WTC11 (cell line): Measurements from ENCODE around the gene FNIP1. TPM values are rescaled to one million over a fixed set of nuclear protein-coding genes. Genes with fewer than 3 reads are reported as not detected.

ENCODE experiments used
- AFF4 ChIP-seq: sonication (generic); formaldehyde crosslinking; IDR thresholded peaks from 2 replicates; pipeline ENCODE4 v1.8.1; 2023; ENCODE audit warnings: mild to moderate bottlenecking, missing genetic modification reagents, borderline replicate concordance
- AR ChIP-seq: fragments of 250-450 bp; sonication (Bioruptor Pico); IDR thresholded peaks from 2 replicates; pipeline ENCODE4 v1.9.0; 2021; ENCODE audit warnings: mild to moderate bottlenecking
- ATF2 ChIP-seq: sonication (generic); formaldehyde crosslinking; IDR thresholded peaks from 2 replicates; pipeline ENCODE4 v1.8.1; 2022; ENCODE audit warnings: low read depth, missing genetic modification reagents, borderline replicate concordance
- E2F1 ChIP-seq: sonication (generic); formaldehyde crosslinking; IDR thresholded peaks from 2 replicates; pipeline ENCODE4 v1.8.0; 2022; ENCODE audit warnings: mild to moderate bottlenecking, missing genetic modification reagents
- FOXJ3 ChIP-seq: sonication (generic); formaldehyde crosslinking; IDR thresholded peaks from 2 replicates; pipeline ENCODE4 v1.9.0; 2021; ENCODE audit warnings: missing genetic modification reagents, mild to moderate bottlenecking, borderline replicate concordance
- FOXP4 ChIP-seq: sonication (generic); formaldehyde crosslinking; IDR thresholded peaks from 2 replicates; pipeline ENCODE4 v1.8.0; 2022; ENCODE audit warnings: mild to moderate bottlenecking, missing genetic modification reagents
- MLX ChIP-seq: sonication (generic); formaldehyde crosslinking; IDR thresholded peaks from 2 replicates; pipeline ENCODE4 v1.8.1; 2023; ENCODE audit warnings: mild to moderate bottlenecking, missing genetic modification reagents, moderate library complexity
- ZNF532 ChIP-seq: fragments of 250-450 bp; sonication (Bioruptor Pico); IDR thresholded peaks from 2 replicates; pipeline ENCODE4 v1.9.0; 2021; ENCODE audit warnings: mild to moderate bottlenecking, borderline replicate concordance
- ZNF671 ChIP-seq: fragments of 250-450 bp; sonication (Bioruptor Pico); IDR thresholded peaks from 2 replicates; pipeline ENCODE4 v1.8.0; 2021; ENCODE audit warnings: mild to moderate bottlenecking
- total RNA-seq: library from RNA; stranded (reverse); gene quantifications from 3 replicates; pipeline ENCODE4 v1.2.3, GENCODE V29; 2021

Gene FNIP1
- total RNA-seq, 1 experiment from 2014 or later = 17.2 TPM

- TF ChIP-seq FOXP4 (CRISPR knock-in tag) (no peak), ATF2 (CRISPR knock-in tag) (no peak), MLX (CRISPR knock-in tag) (no peak), AR (CRISPR knock-in tag) (no peak), E2F1 (CRISPR knock-in tag) (no peak), ZNF532 (CRISPR knock-in tag) (no peak), FOXJ3 (CRISPR knock-in tag) (no peak), AFF4 (CRISPR knock-in tag) (no peak), ZNF671 (CRISPR knock-in tag) (no peak)
- TF ChIP-seq, all 79 proteins: peak for 0
Measured at GRCh38 chr5:131760793-131761192, 36.0 kb downstream of the FNIP1 start (continued).
